GM12801 (cell line): ENCODE results near the gene IGFBP2.

Experiments used
- TF ChIP-seq, protein P1 (sequence below): IDR thresholded peaks from one replicate; pipeline ENCODE4 v1.5.1; 2011; ENCODE audit warnings: control low read depth; ENCODE audit not compliant: insufficient read length; ENCODE audit errors: extremely low read depth

The IGFBP2 gene

DNA sequence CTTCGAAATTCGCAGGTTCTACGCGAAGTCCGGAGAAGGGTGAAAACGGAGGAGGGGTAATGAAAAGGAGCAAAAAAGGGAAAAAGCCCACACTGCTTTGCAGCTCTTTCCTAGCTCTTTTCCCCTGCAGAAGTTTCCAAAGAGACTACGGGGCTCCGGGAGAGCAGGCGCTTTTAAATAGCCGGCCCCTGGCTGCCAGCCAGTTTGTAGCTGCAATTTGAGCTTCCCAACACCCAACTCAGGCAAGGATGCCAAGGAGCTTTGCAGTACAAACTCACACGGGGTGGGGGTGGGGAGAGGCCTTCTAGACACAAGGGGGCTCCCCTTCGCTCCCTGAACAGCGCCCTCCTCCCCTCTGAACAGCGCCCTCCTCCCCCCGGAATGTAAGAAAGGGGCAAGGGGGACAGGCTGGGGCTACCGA lies 62.2 kb downstream of the IGFBP2 start, which contains the start of gene IGFBP5:
TSS of gene IGFBP5 (minus strand) at position 149 of the 421 bp plus-strand sequence. CDS start 774 bp downstream, outside the sequence.
- TF ChIP-seq, protein P1, sequence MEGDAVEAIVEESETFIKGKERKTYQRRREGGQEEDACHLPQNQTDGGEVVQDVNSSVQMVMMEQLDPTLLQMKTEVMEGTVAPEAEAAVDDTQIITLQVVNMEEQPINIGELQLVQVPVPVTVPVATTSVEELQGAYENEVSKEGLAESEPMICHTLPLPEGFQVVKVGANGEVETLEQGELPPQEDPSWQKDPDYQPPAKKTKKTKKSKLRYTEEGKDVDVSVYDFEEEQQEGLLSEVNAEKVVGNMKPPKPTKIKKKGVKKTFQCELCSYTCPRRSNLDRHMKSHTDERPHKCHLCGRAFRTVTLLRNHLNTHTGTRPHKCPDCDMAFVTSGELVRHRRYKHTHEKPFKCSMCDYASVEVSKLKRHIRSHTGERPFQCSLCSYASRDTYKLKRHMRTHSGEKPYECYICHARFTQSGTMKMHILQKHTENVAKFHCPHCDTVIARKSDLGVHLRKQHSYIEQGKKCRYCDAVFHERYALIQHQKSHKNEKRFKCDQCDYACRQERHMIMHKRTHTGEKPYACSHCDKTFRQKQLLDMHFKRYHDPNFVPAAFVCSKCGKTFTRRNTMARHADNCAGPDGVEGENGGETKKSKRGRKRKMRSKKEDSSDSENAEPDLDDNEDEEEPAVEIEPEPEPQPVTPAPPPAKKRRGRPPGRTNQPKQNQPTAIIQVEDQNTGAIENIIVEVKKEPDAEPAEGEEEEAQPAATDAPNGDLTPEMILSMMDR: no peak

DNA sequence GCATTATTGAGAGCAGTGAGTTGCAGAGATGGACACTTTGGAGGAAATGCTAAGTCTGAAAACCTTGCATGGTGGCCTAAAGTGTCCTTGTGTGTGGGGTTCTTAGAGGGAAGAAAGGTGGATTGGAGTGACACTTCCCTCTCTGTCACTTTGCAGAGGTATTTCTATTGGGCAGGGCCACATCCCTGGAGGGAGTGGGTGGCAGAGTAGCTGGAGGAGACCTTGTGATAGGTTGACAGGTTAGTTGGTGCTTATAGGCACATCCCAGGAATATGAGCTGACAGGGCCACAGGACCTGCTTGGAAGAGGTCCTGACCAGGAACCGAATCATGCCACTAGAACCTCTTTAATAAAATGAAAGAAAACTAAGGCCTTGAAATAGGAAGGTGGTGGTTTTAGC lies 63.1 kb downstream of the IGFBP2 start:
- TF ChIP-seq, protein P1: no peak

DNA sequence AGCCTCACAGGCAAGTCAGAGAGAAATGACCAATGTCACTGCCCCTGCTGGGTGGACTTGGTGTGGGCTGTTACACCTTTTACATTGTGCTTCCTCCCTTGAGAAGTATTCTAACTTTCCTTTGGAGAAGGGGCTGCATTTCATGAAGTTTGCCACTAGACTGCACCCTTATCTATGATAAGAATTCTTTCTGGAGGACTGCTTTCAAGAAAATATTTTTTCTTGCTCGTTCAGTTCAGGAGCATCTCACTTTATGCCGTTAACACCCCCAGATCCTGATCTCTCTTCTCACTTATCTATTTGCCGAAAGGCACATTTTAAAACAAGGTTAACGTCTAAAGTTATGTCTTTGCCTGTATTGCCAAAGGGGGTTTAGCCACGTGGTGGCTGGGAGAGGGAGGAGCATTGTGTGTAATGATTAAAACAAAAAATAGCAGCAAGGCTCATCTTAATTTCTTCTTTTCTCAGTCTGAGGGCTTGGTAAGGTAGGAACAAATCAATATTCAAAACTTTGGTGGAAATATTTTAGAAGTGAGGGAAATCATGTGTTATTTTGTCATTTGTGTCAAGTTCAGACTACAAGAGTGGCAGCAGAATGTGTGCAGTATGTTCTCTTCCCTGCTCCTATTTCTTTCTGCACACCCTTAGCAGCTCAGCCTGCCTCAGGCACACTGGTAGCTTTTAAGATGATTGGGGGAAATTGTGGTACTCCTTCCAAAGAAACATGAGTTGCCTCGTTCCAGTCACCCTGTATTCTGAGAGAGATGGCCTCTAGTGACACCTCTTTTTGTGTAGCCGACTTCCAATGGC lies 63.7 kb downstream of the IGFBP2 start:
- TF ChIP-seq, protein P1: no peak

DNA sequence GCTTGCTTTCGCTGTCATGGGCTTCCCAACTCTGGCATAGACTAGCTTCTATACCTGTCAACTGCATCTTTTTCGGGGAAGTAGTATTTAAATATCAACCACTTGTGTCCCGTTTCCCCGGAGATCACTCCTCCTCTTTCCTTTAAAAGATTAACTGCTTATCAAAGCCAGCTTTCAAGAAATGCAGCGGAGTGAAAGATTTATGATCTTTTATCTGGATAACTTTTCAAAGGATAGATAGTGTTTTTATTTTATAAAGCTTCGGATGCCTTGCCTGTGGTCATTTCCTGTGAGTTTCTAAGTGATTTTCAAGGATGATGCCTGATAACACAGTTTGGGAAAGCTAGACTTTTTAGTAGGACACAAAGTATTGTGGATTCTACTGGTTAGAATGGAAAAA lies 65.1 kb downstream of the IGFBP2 start:
- TF ChIP-seq, protein P1: no peak

DNA sequence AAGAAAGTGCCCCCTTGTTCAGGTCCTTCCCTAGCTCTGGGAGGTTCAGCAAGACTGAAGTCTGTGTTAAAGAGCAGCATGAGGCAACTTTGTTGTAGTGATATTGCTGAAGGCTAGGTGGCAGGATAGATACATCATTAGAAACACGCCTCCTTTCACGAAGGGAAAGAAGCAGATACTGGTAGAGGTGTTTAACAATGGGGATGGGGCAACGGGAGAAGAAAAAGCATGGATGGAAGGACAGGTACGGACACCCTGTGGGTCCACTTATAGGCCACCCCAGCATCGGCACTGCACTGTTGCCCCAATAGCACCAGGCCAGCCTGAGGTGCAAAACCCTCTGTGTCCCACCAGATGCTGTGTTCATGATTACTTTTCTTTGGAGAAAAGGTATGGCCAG lies 65.7 kb downstream of the IGFBP2 start:
- TF ChIP-seq, protein P1: no peak

DNA sequence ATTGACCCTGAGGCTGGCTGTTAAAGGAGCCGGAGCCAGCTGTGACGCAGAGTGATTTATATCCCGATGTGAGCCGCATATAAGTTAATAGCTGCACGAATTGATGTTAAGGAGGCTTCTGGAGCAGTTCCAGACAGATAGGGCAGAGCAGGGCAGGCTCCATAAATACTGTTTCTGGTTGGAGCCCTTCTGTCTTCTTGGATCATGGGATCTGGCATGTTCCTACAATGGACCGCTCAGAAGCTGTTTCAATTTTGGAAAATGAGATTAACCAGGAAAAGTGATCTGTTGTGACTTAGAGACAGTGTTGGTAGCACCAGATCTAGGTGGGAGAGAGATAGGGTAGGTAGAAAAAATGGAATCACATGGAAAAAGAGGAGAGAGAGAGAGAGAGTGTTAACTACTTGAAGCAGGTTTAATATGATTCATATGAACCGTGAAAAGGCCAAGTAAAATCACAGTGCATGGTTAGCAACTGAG lies 66.9 kb downstream of the IGFBP2 start:
- TF ChIP-seq, protein P1: no peak

DNA sequence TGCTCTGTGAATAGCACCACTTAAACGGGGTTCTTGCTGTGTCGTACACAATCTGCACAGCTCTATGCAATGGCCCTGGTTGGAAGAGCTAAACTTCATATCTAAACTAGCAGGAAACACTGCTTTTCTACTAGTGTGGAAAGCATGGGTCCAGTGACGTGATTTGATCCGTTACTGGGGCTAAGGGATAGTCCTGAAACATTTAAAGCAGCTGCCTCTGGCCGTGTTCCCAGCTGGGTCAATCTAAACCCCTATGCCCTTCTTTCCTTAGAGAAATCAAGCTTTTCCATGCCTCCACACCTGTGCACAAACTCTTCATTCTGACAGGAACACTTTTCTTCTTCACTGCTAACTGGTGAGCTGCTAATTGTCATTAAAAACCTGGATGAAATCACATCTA lies 67.6 kb downstream of the IGFBP2 start:
- TF ChIP-seq, protein P1: no peak
